GM19193 (cell line): ENCODE data around the gene SIK3.

Experiments
- POLR2A ChIP-seq: IDR thresholded peaks from 4 replicates; pipeline ENCODE4 v1.6.1; 2011; ENCODE audit not compliant: insufficient read depth, insufficient read length; ENCODE audit errors: extremely low read depth

The SIK3 gene

GRCh38 chr11:116976941-116977570 lies 121.2 kb downstream of the SIK3 start:
- TF ChIP-seq POLR2A = no peak

- no peak for TF ChIP-seq POLR2A
Observed at GRCh38 chr11:116975661-116976060, 122.6 kb downstream of the SIK3 start.

GRCh38 chr11:116973270-116973669 lies 125.0 kb downstream of the SIK3 start:
- TF ChIP-seq POLR2A = no peak

- TF ChIP-seq POLR2A = no peak
Observed at GRCh38 chr11:116972691-116973090, 125.5 kb downstream of the SIK3 start.

GRCh38 chr11:116970485-116971292 lies 127.5 kb downstream of the SIK3 start:
- no peak for TF ChIP-seq POLR2A

GRCh38 chr11:116969694-116970093 lies 128.5 kb downstream of the SIK3 start:
- no peak for TF ChIP-seq POLR2A

GRCh38 chr11:116964269-116964668 lies 134.0 kb downstream of the SIK3 start:
- no peak for TF ChIP-seq POLR2A

GRCh38 chr11:116963813-116964212 lies 134.4 kb downstream of the SIK3 start:
- no peak for TF ChIP-seq POLR2A

- no peak for TF ChIP-seq POLR2A
Observed at GRCh38 chr11:116962108-116962507, 136.1 kb downstream of the SIK3 start.

GRCh38 chr11:116960930-116961329 lies 137.3 kb downstream of the SIK3 start:
- no peak for TF ChIP-seq POLR2A

- no peak for TF ChIP-seq POLR2A
Observed at GRCh38 chr11:116958246-116958645, 140.0 kb downstream of the SIK3 start.

GRCh38 chr11:116955949-116956348 lies 142.3 kb downstream of the SIK3 start:
- no peak for TF ChIP-seq POLR2A

GRCh38 chr11:116955548-116955947 lies 142.7 kb downstream of the SIK3 start:
- no peak for TF ChIP-seq POLR2A

GRCh38 chr11:116953530-116954285 lies 144.5 kb downstream of the SIK3 start:
- no peak for TF ChIP-seq POLR2A

GRCh38 chr11:116951762-116952161 lies 146.5 kb downstream of the SIK3 start:
- no peak for TF ChIP-seq POLR2A
